GM19193 (cell line): ENCODE measurements around the gene PF4V1.

ENCODE experiments used
- POLR2A ChIP-seq: IDR thresholded peaks from 4 replicates; pipeline ENCODE4 v1.6.1; 2011; ENCODE audit not compliant: insufficient read depth, insufficient read length; ENCODE audit errors: extremely low read depth

PF4V1 gene

DNA sequence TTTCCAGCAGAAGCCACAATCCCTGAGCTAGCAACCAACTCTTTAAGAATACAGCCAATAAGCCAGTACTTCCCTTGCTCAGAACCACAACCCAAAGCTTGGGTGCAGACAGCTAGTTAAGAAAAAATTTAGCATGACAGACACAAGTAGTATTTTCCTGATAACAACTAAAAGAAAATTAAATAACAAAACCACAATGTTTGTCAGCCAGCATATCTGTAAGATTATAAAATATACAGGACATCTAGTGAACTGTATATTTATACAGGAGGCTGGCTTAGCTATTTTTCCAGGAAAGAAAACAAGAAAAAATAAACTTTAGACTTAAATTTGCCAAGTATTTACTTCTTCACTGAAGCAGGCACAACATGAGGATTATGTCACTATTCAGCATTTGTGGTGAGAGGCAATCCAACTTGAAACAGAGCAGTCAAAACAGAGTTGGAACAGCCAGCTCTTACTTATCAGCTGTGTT, 6.6 kb downstream of the PF4V1 start:
- no peak for TF ChIP-seq POLR2A

DNA sequence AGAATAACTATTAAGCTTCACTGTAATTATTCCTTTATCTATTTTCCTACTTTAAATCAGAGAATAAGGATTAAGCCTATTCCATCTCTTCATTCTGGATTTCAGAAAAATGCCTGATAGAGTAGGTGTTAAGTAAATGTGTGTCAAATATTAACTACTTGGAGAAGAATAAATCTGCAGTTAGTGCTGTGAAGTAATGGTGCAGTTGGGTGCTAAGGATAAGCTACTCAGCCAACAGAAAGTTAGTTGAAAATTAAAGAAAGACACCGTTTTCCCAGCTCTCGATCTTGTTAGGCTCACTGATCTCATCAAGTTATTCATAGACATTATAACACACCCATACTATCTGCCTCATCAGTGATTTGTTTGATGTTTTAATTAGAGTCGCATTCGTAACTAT, 7.1 kb downstream of the PF4V1 start:
- no peak for TF ChIP-seq POLR2A

DNA sequence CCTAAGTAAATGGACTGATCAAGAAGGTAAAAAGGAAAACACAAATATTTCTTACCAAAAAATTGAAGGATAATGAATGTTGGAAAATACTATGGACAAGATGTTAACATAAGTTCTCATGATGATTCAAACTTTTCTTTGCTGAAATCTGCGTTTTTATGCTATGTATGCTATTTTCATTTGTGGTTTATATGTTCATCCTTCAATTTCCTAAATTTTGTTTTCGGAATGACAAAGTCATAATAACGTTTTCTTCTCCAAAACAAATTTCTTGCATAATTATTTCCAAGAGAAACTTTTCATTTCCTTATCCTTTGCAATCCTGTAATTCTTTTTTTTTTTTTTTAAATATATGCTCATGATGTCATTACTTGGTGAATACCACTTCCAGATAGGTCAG, 7.8 kb downstream of the PF4V1 start:
- TF ChIP-seq POLR2A: no peak

DNA sequence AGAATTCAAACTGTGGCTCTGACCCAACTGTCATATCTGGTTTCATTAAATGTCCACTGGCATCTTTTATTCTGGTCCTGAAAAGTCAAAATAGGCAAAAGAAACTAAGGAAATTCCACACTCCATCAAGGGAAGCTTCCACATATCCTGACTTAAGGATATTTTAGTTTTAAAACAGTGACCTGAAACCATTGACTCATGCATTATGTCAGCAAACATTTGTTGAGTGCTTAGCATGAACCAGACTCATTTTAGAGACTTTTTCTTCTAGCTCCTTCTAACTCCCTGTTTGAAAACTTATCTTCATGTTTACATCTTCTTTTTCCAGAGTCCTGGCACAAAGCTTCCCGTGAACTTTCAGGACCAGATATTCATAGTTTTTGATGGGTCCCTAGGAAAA, 9.2 kb downstream of the PF4V1 start:
- no peak for TF ChIP-seq POLR2A

DNA sequence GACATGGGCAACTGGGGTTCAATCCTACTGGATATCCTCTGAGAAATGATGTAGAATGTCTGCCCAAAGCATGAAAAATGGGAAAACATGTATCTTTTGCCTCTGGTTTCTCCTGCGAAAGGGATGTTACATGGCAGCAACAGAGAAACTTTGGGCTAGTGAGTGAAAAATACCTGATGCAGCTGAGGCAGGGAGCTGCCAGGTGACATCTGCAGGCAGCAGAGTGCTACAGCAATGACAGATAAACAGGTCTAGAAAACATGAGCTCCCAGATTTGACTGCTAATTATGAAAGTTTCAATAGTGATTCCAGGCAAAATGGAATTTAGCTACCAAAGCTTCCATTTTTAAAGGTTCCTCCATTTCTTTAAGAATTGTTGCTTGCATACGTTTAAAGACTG, 11.3 kb downstream of the PF4V1 start:
- no peak for TF ChIP-seq POLR2A

DNA sequence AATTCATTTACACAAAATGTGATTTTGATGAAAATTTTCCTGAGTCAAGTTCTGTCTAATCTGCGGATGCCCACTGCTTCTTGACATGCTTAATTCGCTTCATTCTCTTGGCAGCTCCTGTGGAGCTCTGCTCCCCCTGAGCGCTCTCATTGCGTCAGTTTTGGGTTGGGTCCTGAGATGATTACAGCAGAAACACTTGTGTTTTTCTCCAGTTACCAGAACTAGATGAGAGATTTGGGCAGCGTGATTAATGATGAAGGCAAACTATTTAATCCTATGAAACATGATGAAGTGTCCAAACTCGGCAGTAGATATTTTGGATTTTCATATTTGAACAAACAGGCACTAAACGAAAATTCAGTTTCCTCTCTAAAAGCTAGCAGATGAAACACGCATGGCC, 11.9 kb downstream of the PF4V1 start:
- no peak for TF ChIP-seq POLR2A

DNA sequence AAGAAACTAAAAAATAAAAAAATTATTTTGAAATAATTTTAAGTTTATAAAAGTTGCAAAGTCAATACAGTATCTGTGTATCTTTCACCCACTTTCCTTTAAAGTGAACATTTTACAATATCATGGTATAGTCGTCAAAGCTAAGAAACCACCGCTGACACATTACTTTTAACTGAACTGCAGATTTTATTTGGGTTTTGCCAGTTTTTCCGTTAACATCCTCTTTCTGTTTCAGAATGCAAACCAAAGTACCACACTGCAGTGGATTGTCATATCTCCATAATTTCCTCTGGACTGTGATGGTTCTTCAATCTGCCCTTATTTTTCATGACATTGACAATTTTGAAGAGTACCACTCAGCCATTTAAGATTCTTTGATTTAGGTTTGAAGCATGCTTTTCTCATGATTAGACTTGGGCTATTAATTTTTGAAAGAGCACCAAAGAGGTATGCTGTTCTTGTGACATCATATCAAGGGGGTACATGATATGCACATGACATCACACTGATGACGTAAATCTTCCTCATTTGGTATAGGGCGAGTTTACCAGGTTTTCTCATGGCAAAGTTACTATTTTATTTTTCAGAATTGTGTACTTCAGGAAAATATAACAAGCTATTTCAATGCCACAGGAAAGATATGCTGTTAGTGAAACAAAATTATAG, 12.5 kb downstream of the PF4V1 start:
- TF ChIP-seq POLR2A: no peak

DNA sequence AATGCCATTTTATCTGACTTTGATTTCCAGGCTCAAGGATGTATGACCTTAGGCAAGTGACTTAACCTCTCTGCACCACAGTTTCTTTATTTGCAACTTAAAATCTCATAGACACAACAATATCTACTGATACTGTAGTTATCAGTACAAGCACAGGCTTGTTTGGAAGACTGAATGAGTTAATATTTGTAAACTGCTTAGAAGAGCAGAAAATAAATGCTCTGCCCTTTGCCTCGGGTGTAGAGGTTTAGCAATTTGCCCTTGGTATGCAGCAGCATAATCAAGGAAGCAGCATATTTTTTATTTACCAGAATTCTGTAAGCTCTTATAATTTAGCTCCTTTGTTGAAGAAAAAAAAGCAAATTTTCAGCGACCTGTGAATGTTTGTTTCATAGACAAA, 13.2 kb downstream of the PF4V1 start:
- no peak for TF ChIP-seq POLR2A

DNA sequence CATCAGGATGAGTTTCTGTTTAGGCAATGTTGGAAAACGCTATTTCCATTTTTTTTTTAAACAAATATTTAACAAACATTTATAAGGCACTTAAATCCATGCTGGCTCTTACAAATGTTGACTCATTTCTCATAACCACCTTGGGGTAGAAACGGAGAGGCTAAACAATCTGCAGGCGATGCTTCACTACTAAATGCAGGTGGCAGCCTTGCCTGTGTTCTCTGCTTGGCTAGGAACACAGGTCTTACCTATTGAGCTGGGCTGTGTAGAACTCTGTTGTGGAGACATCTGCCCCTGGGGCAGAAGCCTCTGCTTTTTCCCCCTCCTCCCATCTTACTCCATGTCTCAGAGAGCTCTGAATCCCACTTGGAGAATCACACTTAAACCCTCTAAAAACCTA, 14.7 kb downstream of the PF4V1 start:
- TF ChIP-seq POLR2A: no peak

DNA sequence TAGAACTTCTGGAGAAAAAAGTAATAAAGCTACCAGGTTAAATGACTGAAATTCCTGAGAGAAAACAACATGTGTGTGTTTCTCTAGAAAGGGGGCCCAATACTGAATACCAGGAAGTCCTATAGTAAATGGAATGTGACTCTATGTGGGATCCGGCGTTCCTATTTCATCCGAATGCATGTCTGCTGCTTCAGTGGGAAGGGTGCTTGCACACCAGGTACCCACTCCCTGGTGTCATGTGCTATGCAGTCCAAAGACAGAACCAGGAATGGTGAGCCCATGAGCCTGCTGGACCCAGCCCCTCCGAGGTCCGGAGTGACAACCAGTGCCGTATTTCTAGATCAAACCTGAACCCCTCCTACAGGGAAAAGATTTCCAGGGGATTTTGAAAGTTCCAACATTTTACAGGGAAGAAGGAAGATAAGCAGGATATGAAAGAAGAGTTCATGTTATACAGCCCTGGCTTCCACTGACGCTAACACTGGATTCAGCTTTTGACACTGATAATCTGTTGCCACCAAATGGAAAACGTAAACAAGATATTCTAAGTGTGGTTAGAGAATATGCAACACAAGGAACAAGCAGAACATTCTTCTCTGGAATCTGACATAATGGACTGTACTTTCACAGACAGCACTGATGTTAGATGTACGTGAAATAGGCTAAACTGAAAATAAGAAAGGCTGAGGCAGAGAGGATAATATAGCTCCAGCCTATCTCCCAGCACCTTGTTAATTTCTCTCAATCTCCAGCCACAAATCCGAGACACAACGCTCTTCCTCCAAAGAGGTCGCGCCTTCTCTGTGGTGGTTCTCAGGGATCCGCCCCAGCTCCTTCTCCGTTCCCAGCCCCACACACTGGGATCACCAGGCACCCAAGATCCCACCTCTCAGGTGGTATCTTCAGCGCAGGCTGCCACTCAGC, 15.4 kb downstream of the PF4V1 start:
- TF ChIP-seq POLR2A: no peak

DNA sequence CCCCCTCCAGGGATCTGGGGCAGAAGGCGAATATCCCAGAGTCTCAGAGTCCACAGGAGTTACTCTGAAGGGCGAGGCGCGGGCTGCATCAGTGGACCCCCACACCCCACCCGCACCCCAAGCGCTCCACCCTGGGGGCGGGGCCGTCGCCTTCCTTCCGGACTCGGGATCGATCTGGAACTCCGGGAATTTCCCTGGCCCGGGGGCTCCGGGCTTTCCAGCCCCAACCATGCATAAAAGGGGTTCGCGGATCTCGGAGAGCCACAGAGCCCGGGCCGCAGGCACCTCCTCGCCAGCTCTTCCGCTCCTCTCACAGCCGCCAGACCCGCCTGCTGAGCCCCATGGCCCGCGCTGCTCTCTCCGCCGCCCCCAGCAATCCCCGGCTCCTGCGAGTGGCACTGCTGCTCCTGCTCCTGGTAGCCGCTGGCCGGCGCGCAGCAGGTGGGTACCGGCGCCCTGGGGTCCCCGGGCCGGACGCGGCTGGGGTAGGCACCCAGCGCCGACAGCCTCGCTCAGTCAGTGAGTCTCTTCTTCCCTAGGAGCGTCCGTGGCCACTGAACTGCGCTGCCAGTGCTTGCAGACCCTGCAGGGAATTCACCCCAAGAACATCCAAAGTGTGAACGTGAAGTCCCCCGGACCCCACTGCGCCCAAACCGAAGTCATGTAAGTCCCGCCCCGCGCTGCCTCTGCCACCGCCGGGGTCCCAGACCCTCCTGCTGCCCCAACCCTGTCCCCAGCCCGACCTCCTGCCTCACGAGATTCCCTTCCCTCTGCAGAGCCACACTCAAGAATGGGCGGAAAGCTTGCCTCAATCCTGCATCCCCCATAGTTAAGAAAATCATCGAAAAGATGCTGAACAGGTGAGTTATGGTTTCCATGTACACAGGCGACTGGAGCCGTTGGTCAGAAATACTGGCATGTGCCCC, 16.3 kb downstream of the PF4V1 start, which contains the start of gene CXCL1:
Gene CXCL1, plus strand, starts transcription at position 264 of the 926 bp plus-strand sequence. Its CDS starts 78 bp downstream, at position 342.
- no peak for TF ChIP-seq POLR2A

DNA sequence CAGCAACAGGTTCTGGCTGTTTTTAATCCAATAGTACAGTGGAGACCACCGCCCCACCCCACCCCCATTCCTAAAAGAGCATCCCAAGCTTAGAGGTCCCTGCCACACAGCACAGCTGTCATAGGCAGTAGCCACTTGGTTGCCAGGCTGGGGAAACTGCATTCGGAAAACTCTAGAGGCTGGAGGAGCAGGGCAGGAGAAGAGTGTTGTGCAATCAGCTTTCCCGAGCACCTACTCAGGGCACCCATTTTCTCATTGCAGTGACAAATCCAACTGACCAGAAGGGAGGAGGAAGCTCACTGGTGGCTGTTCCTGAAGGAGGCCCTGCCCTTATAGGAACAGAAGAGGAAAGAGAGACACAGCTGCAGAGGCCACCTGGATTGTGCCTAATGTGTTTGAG, 17.2 kb downstream of the PF4V1 start:
- TF ChIP-seq POLR2A: no peak

DNA sequence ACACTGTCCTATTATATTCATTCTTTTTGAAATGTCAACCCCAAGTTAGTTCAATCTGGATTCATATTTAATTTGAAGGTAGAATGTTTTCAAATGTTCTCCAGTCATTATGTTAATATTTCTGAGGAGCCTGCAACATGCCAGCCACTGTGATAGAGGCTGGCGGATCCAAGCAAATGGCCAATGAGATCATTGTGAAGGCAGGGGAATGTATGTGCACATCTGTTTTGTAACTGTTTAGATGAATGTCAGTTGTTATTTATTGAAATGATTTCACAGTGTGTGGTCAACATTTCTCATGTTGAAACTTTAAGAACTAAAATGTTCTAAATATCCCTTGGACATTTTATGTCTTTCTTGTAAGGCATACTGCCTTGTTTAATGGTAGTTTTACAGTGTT, 17.7 kb downstream of the PF4V1 start:
- TF ChIP-seq POLR2A: no peak

DNA sequence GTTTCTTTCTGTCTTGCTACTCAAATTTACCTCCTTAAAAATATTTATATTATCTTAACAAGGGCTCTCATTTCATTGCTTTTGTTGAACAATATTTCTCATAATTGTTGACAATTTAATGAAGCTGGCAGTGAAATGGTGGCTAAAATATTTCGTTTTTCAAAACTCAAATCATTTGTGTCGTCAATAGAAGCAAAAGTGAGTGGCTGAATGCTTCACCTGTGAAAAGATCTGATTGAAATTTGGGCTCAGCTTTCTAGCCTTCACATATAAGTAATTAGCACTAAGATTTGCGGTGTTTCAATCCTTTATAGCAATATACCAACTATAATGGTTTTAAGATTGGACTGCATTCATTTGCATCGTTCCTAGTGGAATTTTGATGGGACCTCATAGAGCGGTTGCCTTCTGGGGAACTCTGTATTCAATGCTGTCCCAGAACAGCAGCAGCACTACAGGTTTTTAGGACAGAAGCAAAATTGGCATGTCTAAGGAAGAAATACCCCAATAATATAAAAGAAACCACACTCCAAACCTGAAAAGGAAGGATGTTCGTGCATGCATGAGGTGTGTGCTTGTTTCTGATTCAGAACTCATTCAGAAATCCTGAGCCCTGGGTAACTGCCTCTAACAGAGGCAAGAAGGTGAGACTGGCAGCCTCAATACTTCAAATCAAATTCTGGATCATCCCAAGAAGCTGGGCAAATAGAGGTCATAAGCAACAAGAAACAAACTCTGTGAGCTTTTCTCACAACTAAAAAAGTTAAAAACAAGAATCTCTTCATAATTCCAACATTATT, 18.6 kb downstream of the PF4V1 start:
- no peak for TF ChIP-seq POLR2A
